GM23338 (cell line): ENCODE data around the gene NELFA.

Experiments
- CREB1 ChIP-seq: fragments of 250-450 bp; sonication (Bioruptor Pico); IDR thresholded peaks from 2 replicates; pipeline ENCODE4 v1.5.0; 2020; ENCODE audit warnings: low read depth, mild to moderate bottlenecking, moderate library complexity
- ETS1 ChIP-seq: IDR thresholded peaks from 2 replicates; pipeline ENCODE4 v1.6.1; 2016; ENCODE audit warnings: antibody characterized with exemption
- EZH2 ChIP-seq: fragments of 200-600 bp; sonication (generic); IDR thresholded peaks from one replicate; pipeline ENCODE4 v1.8.0; 2017; ENCODE audit warnings: antibody characterized with exemption, mild to moderate bottlenecking, low read depth; ENCODE audit not compliant: unreplicated experiment
- EZH2phosphoT487 ChIP-seq: fragments of 200-600 bp; sonication (generic); IDR thresholded peaks from one replicate; pipeline ENCODE4 v1.8.1; 2018; ENCODE audit warnings: antibody characterized with exemption; ENCODE audit not compliant: unreplicated experiment
- JUNB ChIP-seq: IDR thresholded peaks from one replicate; pipeline ENCODE4 v1.6.1; 2016; ENCODE audit warnings: antibody characterized with exemption; ENCODE audit not compliant: unreplicated experiment
- NANOG ChIP-seq: IDR thresholded peaks from 2 replicates; pipeline ENCODE4 v1.6.1; 2016; ENCODE audit warnings: antibody characterized with exemption, borderline replicate concordance
- POLR2AphosphoS5 ChIP-seq: IDR thresholded peaks from 2 replicates; pipeline ENCODE4 v1.6.1; 2016; ENCODE audit warnings: antibody characterized with exemption, low read depth
- REST ChIP-seq: IDR thresholded peaks from one replicate; pipeline ENCODE4 v1.6.1; 2018; ENCODE audit warnings: antibody characterized with exemption; ENCODE audit not compliant: unreplicated experiment
- STAT1 ChIP-seq: IDR thresholded peaks from one replicate; pipeline ENCODE4 v1.6.1; 2016; ENCODE audit warnings: antibody characterized with exemption; ENCODE audit not compliant: unreplicated experiment
- ZNF114 ChIP-seq: fragments of 250-450 bp; sonication (Bioruptor Pico); IDR thresholded peaks from 2 replicates; pipeline ENCODE4 v1.5.0; 2020; ENCODE audit warnings: mild to moderate bottlenecking, moderate library complexity
- ZNF331 ChIP-seq: fragments of 250-450 bp; sonication (Bioruptor Pico); IDR thresholded peaks from 2 replicates; pipeline ENCODE4 v1.5.0; 2020; ENCODE audit warnings: low read depth, mild to moderate bottlenecking, moderate library complexity
- TF ChIP-seq, protein P1 (sequence below), 2 experiments: fragments of 200-600 bp in 1 of 2; sonication (generic) in 1 of 2; conservative IDR thresholded peaks; 2 replicates each; pipeline versions ENCODE4 v1.5.1 to v1.6.1; 2016 to 2017; ENCODE audit warnings: antibody characterized with exemption in 2 of 2, low read depth in 2 of 2, mild to moderate bottlenecking in 2 of 2, moderate library complexity in 1 of 2
- TF ChIP-seq, protein P2 (sequence below): fragments of 250-450 bp; sonication (Bioruptor Pico); IDR thresholded peaks from 2 replicates; pipeline ENCODE4 v1.5.0; 2020; ENCODE audit warnings: mild to moderate bottlenecking, moderate library complexity

DNA sequence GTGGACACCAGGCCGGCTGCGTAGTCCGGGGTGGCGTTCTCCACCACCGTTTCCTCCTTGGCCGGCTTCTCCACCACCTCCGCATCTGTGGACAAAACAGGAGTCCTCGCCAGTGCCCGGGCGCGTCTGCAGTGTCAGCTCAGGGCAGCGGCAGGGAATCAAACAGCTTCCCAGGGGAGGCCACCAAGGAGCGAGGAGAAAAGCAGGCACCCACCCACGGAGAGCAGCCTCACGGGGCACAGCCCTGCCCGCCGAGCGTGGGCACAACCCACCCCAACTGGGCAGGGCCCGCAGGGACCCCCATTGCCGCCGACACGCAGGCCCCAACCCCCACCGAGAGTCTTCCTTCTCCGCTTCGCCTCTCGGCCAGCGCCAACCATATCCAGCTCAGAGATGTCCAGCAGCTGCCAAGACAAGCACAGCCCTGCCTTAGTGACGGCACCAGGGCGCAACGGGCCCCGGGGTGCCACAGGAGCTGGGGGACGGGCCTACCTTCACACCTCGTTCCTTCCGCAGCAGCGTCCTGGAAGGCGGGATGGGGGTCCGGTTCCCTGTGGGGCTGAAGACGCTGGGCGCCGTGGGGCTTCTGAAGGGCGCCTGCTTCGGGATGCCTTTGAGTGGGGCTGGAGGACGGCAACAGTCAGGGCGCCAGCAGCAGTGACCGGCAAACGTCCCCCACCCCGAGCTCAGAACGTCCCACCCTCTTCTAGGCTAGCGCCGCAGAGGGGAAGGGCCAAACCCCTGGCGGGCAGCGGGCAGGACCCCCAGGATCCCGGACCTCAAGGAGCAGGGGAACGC lies 22.8 kb downstream of the NELFA start:
- TF ChIP-seq, protein P1, sequence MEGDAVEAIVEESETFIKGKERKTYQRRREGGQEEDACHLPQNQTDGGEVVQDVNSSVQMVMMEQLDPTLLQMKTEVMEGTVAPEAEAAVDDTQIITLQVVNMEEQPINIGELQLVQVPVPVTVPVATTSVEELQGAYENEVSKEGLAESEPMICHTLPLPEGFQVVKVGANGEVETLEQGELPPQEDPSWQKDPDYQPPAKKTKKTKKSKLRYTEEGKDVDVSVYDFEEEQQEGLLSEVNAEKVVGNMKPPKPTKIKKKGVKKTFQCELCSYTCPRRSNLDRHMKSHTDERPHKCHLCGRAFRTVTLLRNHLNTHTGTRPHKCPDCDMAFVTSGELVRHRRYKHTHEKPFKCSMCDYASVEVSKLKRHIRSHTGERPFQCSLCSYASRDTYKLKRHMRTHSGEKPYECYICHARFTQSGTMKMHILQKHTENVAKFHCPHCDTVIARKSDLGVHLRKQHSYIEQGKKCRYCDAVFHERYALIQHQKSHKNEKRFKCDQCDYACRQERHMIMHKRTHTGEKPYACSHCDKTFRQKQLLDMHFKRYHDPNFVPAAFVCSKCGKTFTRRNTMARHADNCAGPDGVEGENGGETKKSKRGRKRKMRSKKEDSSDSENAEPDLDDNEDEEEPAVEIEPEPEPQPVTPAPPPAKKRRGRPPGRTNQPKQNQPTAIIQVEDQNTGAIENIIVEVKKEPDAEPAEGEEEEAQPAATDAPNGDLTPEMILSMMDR (conservative IDR thresholded peaks at IDR 0.05; ENCODE audit: low read depth in 2 of 2): no peak
- no peak for TF ChIP-seq CREB1 (CRISPR knock-in tag)
- no peak for TF ChIP-seq ZNF114 (CRISPR knock-in tag)
- no peak for TF ChIP-seq EZH2phosphoT487
- no peak for TF ChIP-seq REST
- no peak for TF ChIP-seq POLR2AphosphoS5
- TF ChIP-seq EZH2: no peak
- no peak for TF ChIP-seq NANOG
- no peak for TF ChIP-seq JUNB
- no peak for TF ChIP-seq ETS1
- TF ChIP-seq, protein P2, sequence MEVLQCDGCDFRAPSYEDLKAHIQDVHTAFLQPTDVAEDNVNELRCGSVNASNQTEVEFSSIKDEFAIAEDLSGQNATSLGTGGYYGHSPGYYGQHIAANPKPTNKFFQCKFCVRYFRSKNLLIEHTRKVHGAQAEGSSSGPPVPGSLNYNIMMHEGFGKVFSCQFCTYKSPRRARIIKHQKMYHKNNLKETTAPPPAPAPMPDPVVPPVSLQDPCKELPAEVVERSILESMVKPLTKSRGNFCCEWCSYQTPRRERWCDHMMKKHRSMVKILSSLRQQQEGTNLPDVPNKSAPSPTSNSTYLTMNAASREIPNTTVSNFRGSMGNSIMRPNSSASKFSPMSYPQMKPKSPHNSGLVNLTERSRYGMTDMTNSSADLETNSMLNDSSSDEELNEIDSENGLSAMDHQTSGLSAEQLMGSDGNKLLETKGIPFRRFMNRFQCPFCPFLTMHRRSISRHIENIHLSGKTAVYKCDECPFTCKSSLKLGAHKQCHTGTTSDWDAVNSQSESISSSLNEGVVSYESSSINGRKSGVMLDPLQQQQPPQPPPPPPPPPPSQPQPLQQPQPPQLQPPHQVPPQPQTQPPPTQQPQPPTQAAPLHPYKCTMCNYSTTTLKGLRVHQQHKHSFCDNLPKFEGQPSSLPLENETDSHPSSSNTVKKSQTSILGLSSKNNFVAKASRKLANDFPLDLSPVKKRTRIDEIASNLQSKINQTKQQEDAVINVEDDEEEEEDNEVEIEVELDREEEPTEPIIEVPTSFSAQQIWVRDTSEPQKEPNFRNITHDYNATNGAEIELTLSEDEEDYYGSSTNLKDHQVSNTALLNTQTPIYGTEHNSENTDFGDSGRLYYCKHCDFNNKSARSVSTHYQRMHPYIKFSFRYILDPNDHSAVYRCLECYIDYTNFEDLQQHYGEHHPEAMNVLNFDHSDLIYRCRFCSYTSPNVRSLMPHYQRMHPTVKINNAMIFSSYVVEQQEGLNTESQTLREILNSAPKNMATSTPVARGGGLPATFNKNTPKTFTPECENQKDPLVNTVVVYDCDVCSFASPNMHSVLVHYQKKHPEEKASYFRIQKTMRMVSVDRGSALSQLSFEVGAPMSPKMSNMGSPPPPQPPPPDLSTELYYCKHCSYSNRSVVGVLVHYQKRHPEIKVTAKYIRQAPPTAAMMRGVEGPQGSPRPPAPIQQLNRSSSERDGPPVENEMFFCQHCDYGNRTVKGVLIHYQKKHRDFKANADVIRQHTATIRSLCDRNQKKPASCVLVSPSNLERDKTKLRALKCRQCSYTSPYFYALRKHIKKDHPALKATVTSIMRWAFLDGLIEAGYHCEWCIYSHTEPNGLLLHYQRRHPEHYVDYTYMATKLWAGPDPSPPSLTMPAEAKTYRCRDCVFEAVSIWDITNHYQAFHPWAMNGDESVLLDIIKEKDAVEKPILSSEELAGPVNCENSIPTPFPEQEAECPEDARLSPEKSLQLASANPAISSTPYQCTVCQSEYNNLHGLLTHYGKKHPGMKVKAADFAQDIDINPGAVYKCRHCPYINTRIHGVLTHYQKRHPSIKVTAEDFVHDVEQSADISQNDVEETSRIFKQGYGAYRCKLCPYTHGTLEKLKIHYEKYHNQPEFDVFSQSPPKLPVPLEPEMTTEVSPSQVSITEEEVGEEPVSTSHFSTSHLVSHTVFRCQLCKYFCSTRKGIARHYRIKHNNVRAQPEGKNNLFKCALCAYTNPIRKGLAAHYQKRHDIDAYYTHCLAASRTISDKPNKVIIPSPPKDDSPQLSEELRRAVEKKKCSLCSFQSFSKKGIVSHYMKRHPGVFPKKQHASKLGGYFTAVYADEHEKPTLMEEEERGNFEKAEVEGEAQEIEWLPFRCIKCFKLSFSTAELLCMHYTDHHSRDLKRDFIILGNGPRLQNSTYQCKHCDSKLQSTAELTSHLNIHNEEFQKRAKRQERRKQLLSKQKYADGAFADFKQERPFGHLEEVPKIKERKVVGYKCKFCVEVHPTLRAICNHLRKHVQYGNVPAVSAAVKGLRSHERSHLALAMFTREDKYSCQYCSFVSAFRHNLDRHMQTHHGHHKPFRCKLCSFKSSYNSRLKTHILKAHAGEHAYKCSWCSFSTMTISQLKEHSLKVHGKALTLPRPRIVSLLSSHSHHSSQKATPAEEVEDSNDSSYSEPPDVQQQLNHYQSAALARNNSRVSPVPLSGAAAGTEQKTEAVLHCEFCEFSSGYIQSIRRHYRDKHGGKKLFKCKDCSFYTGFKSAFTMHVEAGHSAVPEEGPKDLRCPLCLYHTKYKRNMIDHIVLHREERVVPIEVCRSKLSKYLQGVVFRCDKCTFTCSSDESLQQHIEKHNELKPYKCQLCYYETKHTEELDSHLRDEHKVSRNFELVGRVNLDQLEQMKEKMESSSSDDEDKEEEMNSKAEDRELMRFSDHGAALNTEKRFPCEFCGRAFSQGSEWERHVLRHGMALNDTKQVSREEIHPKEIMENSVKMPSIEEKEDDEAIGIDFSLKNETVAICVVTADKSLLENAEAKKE (CRISPR knock-in tag): no peak
- no peak for TF ChIP-seq ZNF331 (CRISPR knock-in tag)
- TF ChIP-seq STAT1: no peak
